GM18868 (cell line): ENCODE data around the gene EVPL.
"Not testable (repeated sequence)": the region's sequence is repeated elsewhere in the genome, so short reads cannot be mapped to it uniquely, and the experiment has no call there.

Experiments
- ATAC-seq: cut with Tn5 transposase; IDR thresholded peaks from one replicate; pipeline ENCODE4 v1.9.1; 2021; ENCODE audit warnings: mild to moderate bottlenecking, moderate library complexity; ENCODE audit not compliant: unreplicated experiment

The EVPL gene

GRCh38 chr17:76048711-76049110 lies 21.6 kb upstream of the EVPL start:
- no peak for ATAC-seq

- no peak for ATAC-seq
Measured at GRCh38 chr17:76048025-76048605, 21.0 kb upstream of the EVPL start.

GRCh38 chr17:76046064-76046463 lies 19.0 kb upstream of the EVPL start:
- ATAC-seq = no peak

GRCh38 chr17:76044475-76045007 lies 17.4 kb upstream of the EVPL start:
- not testable (repeated sequence) for ATAC-seq

GRCh38 chr17:76042868-76043267 lies 15.8 kb upstream of the EVPL start:
- not testable (repeated sequence) for ATAC-seq

- ATAC-seq = no peak
Measured at GRCh38 chr17:76040376-76040775, 13.3 kb upstream of the EVPL start.

GRCh38 chr17:76039121-76039520 lies 12.0 kb upstream of the EVPL start:
- ATAC-seq = no peak

GRCh38 chr17:76038050-76038449 lies 10.9 kb upstream of the EVPL start:
- no peak for ATAC-seq

GRCh38 chr17:76036497-76037261 lies 9.6 kb upstream of the EVPL start:
- ATAC-seq = no peak

GRCh38 chr17:76034428-76035350 lies 7.6 kb upstream of the EVPL start:
- ATAC-seq = no peak

- ATAC-seq = no peak
Measured at GRCh38 chr17:76033139-76033538, 6.0 kb upstream of the EVPL start.

- ATAC-seq = no peak
Measured at GRCh38 chr17:76032780-76033108, 5.6 kb upstream of the EVPL start.

- no peak for ATAC-seq
Measured at GRCh38 chr17:76032073-76032779, 5.1 kb upstream of the EVPL start.

- no peak for ATAC-seq
Measured at GRCh38 chr17:76026714-76027158, 370 bp downstream of the EVPL start.

- ATAC-seq = no peak
Measured at GRCh38 chr17:76025294-76025693, 1.8 kb downstream of the EVPL start.

GRCh38 chr17:76024353-76024752 lies 2.8 kb downstream of the EVPL start:
- ATAC-seq = no peak

GRCh38 chr17:76023900-76024237 lies 3.2 kb downstream of the EVPL start:
- ATAC-seq = no peak

GRCh38 chr17:76022973-76023899 lies 3.9 kb downstream of the EVPL start:
- ATAC-seq = no peak

GRCh38 chr17:76022285-76022684 lies 4.8 kb downstream of the EVPL start:
- ATAC-seq = no peak
